Ovary (tissue), 10 donors: ENCODE results near the gene THSD4. TPM values are rescaled to one million over a fixed set of nuclear protein-coding genes. Genes with fewer than 3 reads are reported as not detected.

ENCODE experiments used
- DNase-seq, 5 donors: peaks; one replicate each; pipeline ENCODE4 v3.0.0-alpha.2; 2019 to 2020
- H3K27ac ChIP-seq, 2 donors: fragments of 200-600 bp; one replicate each; pipeline versions ENCODE4 v1.5.1 to v1.8.0; 2019 to 2022
- H3K27me3 ChIP-seq: fragments of 200-600 bp; one replicate; pipeline ENCODE4 v1.8.0; 2022
- H3K36me3 ChIP-seq: fragments of 200-600 bp; sonication (generic); one replicate; pipeline ENCODE4 v1.5.1; 2019
- H3K4me1 ChIP-seq: one replicate; pipeline ENCODE4 v1.8.1; 2013; ENCODE audit warnings: mild to moderate bottlenecking, moderate library complexity; ENCODE audit not compliant: insufficient read depth
- H3K4me3 ChIP-seq: fragments of 200-600 bp; sonication (generic); one replicate; pipeline ENCODE4 v1.5.1; 2017
- H3K9me3 ChIP-seq, 2 donors: fragments of 200-600 bp in 1 of 2; sonication (generic) in 1 of 2; one replicate each; pipeline versions ENCODE4 v1.5.1 to v1.8.1; 2013 to 2019; ENCODE audit warnings: mild to moderate bottlenecking in 1 of 2, moderate library complexity in 1 of 2
- CTCF ChIP-seq, 3 donors: fragments of 450-650 bp in 2 of 3; fragments of 200-600 bp in 1 of 3; IDR thresholded peaks; one replicate each; pipeline versions ENCODE4 v1.5.1 to v1.8.0; 2016 to 2022; ENCODE audit warnings: antibody characterized with exemption in 3 of 3, mild to moderate bottlenecking in 1 of 3
- EP300 ChIP-seq: sonication (generic); formaldehyde crosslinking; IDR thresholded peaks from one replicate; pipeline ENCODE4 v1.6.1; 2017; ENCODE audit warnings: antibody characterized with exemption
- POLR2A ChIP-seq: fragments of 450-650 bp; IDR thresholded peaks from one replicate; pipeline ENCODE4 v1.6.1; 2017; ENCODE audit warnings: antibody characterized with exemption, mild to moderate bottlenecking, moderate library complexity
- WGBS, 3 donors: extraction: QIAGEN DNeasy Blood & Tissue Kit in 1 of 3; methylation state at CpG; one replicate each; pipeline versions ENCODE4 v1.1.5 to v1.1.7; 2013 to 2017; 5-methylcytosine and 5-hydroxymethylcytosine counted together
- intact Hi-C, 4 donors: fragments of 100-400 bp; cut with DNase I; formaldehyde crosslinking; loops; one replicate each; pipeline versions ENCODE4 v1.11.0 to v1.15.1; 2022 to 2023
- long read RNA-seq, 3 donors: library from polyadenylated mRNA in 2 of 3; unstranded in 2 of 3; transcript quantifications; one replicate each; pipeline ENCODE4 v2.0.0 and lab custom pipeline, GENCODE V29; 2021 to 2026
- polyA plus RNA-seq, 2 donors: library from polyadenylated mRNA; stranded (reverse); fragments of 200-250 nt in 1 of 2; fragments of 350-450 nt in 1 of 2; fragmentation: Illumina TruSeq in 1 of 2; extraction: RNeasy Lipid Tissue Mini Kit (QIAGEN cat#74804) in 1 of 2; gene quantifications; one replicate each; pipeline ENCODE4 v1.2.3, GENCODE V29; 2013 to 2014
- total RNA-seq, 7 donors: library from RNA; depleted of rRNA in 2 of 7; stranded (reverse); fragments of >200 nt in 2 of 7; fragmentation: NEBNext Ultra II Directional in 3 of 7; extraction: Animal tissue kit (Norgen Biotek cat#: 25700) in 3 of 7; gene quantifications; one replicate each; pipeline versions ENCODE4 v1.1.0 to v1.2.4, GENCODE V29; 2016 to 2023
- donor health status: DM: no; HTN: no; CAD: no; lungs with moderate emphysema.
- donor health status: DM: no; HTN: no; CAD: no.
- donor health status: Bipolar disorder and iron deficiency.
- donor health status: DM: yes; HTN: yes; CAD: no.
- donor health status: DM: no; HTN: no; CAD: no.
- donor health status: DM: yes; HTN: yes; CAD: no.

The THSD4 gene
- total RNA-seq (10 to 100 TPM in 4 of 7 donors, 1 to 10 TPM in 3; 3.2 to 53.4 (median 13.5) TPM), polyA plus RNA-seq (10 to 100 TPM in 1 of 2 donors, 1 to 10 TPM in 1; 3.6 to 13.7 TPM)
- long read RNA-seq, donor 1, partial matches to known transcripts, result 0 of 2 reads
- long read RNA-seq, donor 1, other reads (novel, unspliced or antisense), result 2 of 2 reads
- long read RNA-seq, donor 2, result 0 reads
- long read RNA-seq, donor 3, partial matches to known transcripts, result 1 of 28 reads
- long read RNA-seq, donor 3, other reads (novel, unspliced or antisense), result 24 of 28 reads

GRCh38 chr15:71114887-71115566 lies at the start of gene THSD4:
Gene THSD4, plus strand, starts transcription at chr15:71115471.
- DNase-seq, result peak; percentile 56 to 84 (median 67)
- Histone ChIP-seq H3K9me3 (no peaks in the 10 kb centered on the region), H3K4me1 (no peaks in the 10 kb centered on the region), H3K36me3 (no peaks in the 10 kb centered on the region), H3K27ac (no peak within 1 kb of the TSS), H3K27me3 (no peaks in the 10 kb centered on the region), H3K4me3 (peak within 1 kb of the TSS; percentile 51)
- 23 to 32% (median 26%) methylated on average over 37 to 52 of the region's 52 CpGs for WGBS, 3 donors
- TF ChIP-seq EP300, result no peak
- TF ChIP-seq POLR2A, result no peak
- TF ChIP-seq CTCF (IDR thresholded peaks at IDR 0.05), result peak; percentile 42 to 92 (median 86)
- intact Hi-C loops, result loop anchor here in 3 of 4 donors (5.0 to 10.0 kb wide), 3 partner anchors 270 to 330 kb away; no protein-coding TSS in a partner anchor

- no peak for DNase-seq
- no peaks in the 10 kb centered on the region for H3K9me3 ChIP-seq
- intact Hi-C loops, result no loop called here
- H3K27me3 ChIP-seq, result no peaks in the 10 kb centered on the region
- no peak for TF ChIP-seq CTCF (IDR thresholded peaks at IDR 0.05)
- TF ChIP-seq POLR2A, result no peak
- no peak for TF ChIP-seq EP300
- no peaks in the 10 kb centered on the region for H3K4me1 ChIP-seq
- H3K4me3 ChIP-seq, result no peak overlapping the region
- H3K36me3 ChIP-seq, result no peaks in the 10 kb centered on the region
- no peak overlapping the region for H3K27ac ChIP-seq
- WGBS, 3 donors, result 85 to 93% (median 93%) methylated on average over 5 of the region's 5 CpGs
Measured at GRCh38 chr15:71066983-71067382, 48.3 kb upstream of the THSD4 start.

GRCh38 chr15:71069693-71070092 lies 45.6 kb upstream of the THSD4 start:
- H3K4me1 ChIP-seq, result no peaks in the 10 kb centered on the region
- 58 to 70% (median 69%) methylated on average over 2 of the region's 2 CpGs for WGBS, 3 donors
- no peak overlapping the region for H3K4me3 ChIP-seq
- no peaks in the 10 kb centered on the region for H3K9me3 ChIP-seq
- intact Hi-C loops, result no loop called here
- no peaks in the 10 kb centered on the region for H3K36me3 ChIP-seq
- H3K27ac ChIP-seq, result no peak overlapping the region
- DNase-seq, result no peak
- TF ChIP-seq POLR2A (no peak), CTCF (IDR thresholded peaks at IDR 0.05) (no peak), EP300 (no peak)
- H3K27me3 ChIP-seq, result no peaks in the 10 kb centered on the region

- no peaks in the 10 kb centered on the region for H3K27me3 ChIP-seq
- intact Hi-C loops, result no loop called here
- no peaks in the 10 kb centered on the region for H3K36me3 ChIP-seq
Measured at GRCh38 chr15:71071529-71071928, 43.7 kb upstream of the THSD4 start.

More at GRCh38 chr15:71071529-71071928, 43.7 kb upstream of the THSD4 start:
- no peak for TF ChIP-seq POLR2A
- TF ChIP-seq EP300, result no peak
- no peak for TF ChIP-seq CTCF (IDR thresholded peaks at IDR 0.05)
- H3K4me1 ChIP-seq, result no peaks in the 10 kb centered on the region
- DNase-seq, result no peak
- no peaks in the 10 kb centered on the region for H3K9me3 ChIP-seq
- no peak overlapping the region for H3K27ac ChIP-seq
- no peak overlapping the region for H3K4me3 ChIP-seq
